CD4-positive, alpha-beta T cell treated with Interleukin-4 for 1 hour (primary cell): Measurements from ENCODE around the gene IMMP2L.

Experiments
- DNase-seq, 2 donors: peaks; one replicate each; pipeline ENCODE4 v3.0.0-alpha.2; 2020 to 2022

IMMP2L gene

GRCh38 chr7:110835849-110836248 is 726.4 kb downstream of the IMMP2L start:
- no peak for DNase-seq

GRCh38 chr7:110835218-110835617 is 727.1 kb downstream of the IMMP2L start:
- peak in 1 of 2 donors; percentile 4 for DNase-seq

- DNase-seq, result no peak
Observed at GRCh38 chr7:110831419-110831818, 730.9 kb downstream of the IMMP2L start.

GRCh38 chr7:110830778-110831177 is 731.5 kb downstream of the IMMP2L start:
- no peak for DNase-seq

GRCh38 chr7:110827936-110828335 is 734.4 kb downstream of the IMMP2L start:
- no peak for DNase-seq

- no peak for DNase-seq
Observed at GRCh38 chr7:110827287-110827855, 734.9 kb downstream of the IMMP2L start.

GRCh38 chr7:110813986-110814385 is 748.3 kb downstream of the IMMP2L start:
- no peak for DNase-seq

- no peak for DNase-seq
Observed at GRCh38 chr7:110809832-110810231, 752.5 kb downstream of the IMMP2L start.

- DNase-seq, result no peak
Observed at GRCh38 chr7:110808361-110808760, 753.9 kb downstream of the IMMP2L start.

GRCh38 chr7:110804501-110804900 is 757.8 kb downstream of the IMMP2L start:
- no peak for DNase-seq

- DNase-seq, result no peak
Observed at GRCh38 chr7:110803602-110804143, 758.6 kb downstream of the IMMP2L start.

GRCh38 chr7:110801502-110801901 is 760.8 kb downstream of the IMMP2L start:
- no peak for DNase-seq

GRCh38 chr7:110800984-110801383 is 761.3 kb downstream of the IMMP2L start:
- no peak for DNase-seq

GRCh38 chr7:110797656-110798055 is 764.6 kb downstream of the IMMP2L start:
- no peak for DNase-seq

- DNase-seq, result no peak
Observed at GRCh38 chr7:110790992-110791391, 771.3 kb downstream of the IMMP2L start.

- DNase-seq, result no peak
Observed at GRCh38 chr7:110786328-110786965, 775.8 kb downstream of the IMMP2L start.

- DNase-seq, result no peak
Observed at GRCh38 chr7:110784749-110785148, 777.5 kb downstream of the IMMP2L start.

GRCh38 chr7:110780712-110781111 is 781.6 kb downstream of the IMMP2L start:
- no peak for DNase-seq

- DNase-seq, result no peak
Observed at GRCh38 chr7:110779339-110779738, 783.0 kb downstream of the IMMP2L start.

GRCh38 chr7:110775046-110775445 is 787.2 kb downstream of the IMMP2L start:
- no peak for DNase-seq

GRCh38 chr7:110774071-110774470 is 788.2 kb downstream of the IMMP2L start:
- no peak for DNase-seq

- no peak for DNase-seq
Observed at GRCh38 chr7:110772615-110773014, 789.7 kb downstream of the IMMP2L start.

- no peak for DNase-seq
Observed at GRCh38 chr7:110771717-110772116, 790.6 kb downstream of the IMMP2L start.

GRCh38 chr7:110767550-110768110 is 794.7 kb downstream of the IMMP2L start:
- DNase-seq, result no peak
